Hepatic stellate cell (primary cell): ENCODE results near the gene DUSP21.
"Not testable (repeated sequence)": the region's sequence is repeated elsewhere in the genome, so short reads cannot be mapped to it uniquely, and the experiment has no call there.

ENCODE experiments used
- DNase-seq: peaks from one replicate; pipeline ENCODE4 v3.0.0; 2011; ENCODE audit warnings: low spot score

Gene DUSP21

GRCh38 chrX:44843753-44844152 is at the start of gene DUSP21:
DUSP21 (plus strand) TSS chrX:44844021; CDS start chrX:44844133, 112 bp downstream.
- no peak for DNase-seq

- no peak for DNase-seq
These were observed 47.8 kb upstream of the DUSP21 start for GRCh38 chrX:44795945-44796450.

- DNase-seq, result no peak
These were observed 41.2 kb upstream of the DUSP21 start for GRCh38 chrX:44802613-44803012.

GRCh38 chrX:44815681-44816080 is 28.1 kb upstream of the DUSP21 start:
- DNase-seq, result no peak

GRCh38 chrX:44816367-44816766 is 27.5 kb upstream of the DUSP21 start:
- DNase-seq, result no peak

- DNase-seq, result no peak
These were observed 26.8 kb upstream of the DUSP21 start for GRCh38 chrX:44817029-44817428.

- no peak for DNase-seq
These were observed 21.2 kb upstream of the DUSP21 start for GRCh38 chrX:44822601-44823000.

- not testable (repeated sequence) for DNase-seq
These were observed 20.6 kb upstream of the DUSP21 start for GRCh38 chrX:44823193-44823592.

GRCh38 chrX:44828008-44828605 is 15.7 kb upstream of the DUSP21 start:
- DNase-seq, result peak; percentile 67

- DNase-seq, result no peak
These were observed 14.0 kb upstream of the DUSP21 start for GRCh38 chrX:44829832-44830231.

DNA sequence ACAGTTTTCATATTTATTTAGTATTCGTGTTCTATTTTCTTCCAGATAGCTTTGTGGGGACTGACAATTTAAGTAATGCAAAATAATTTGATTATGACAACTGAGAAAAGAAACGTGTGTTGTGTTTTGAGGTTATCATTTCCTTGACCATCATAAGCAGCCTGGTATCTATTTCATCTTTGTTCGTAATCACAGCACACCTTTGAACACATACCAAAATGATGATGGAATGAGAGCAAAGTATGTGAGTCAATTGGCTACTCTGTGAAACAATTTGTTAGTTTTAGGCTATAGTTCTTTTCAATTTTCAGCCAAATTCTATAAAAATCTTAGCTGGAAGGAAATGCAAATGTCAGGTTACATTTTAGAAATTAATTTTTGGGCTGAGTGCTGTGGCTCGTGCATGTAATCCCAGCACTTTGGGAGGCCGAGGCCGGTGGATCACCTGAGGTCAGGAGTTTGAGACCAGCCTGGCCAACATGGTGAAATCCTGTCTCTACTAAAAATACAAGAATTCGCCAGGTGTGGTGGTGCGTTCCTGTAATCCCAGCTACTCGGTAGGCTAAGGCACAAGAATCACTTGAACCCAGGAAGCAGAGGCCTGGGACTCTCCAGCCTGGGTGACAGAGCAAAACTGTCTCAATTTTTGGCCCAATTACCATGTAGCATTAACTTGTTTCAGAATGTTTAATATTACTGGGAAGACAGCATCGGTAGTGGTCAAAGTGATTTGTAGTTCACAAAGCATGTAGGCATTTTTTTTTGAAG is 1.1 kb upstream of the DUSP21 start:
- DNase-seq, result no peak

GRCh38 chrX:44843318-44843702 is 511 bp upstream of the DUSP21 start:
- no peak for DNase-seq

GRCh38 chrX:44844204-44844603 is 383 bp downstream of the DUSP21 start:
- DNase-seq, result no peak

GRCh38 chrX:44850891-44851290 is 7.1 kb downstream of the DUSP21 start:
- DNase-seq, result not testable (repeated sequence)

DNA sequence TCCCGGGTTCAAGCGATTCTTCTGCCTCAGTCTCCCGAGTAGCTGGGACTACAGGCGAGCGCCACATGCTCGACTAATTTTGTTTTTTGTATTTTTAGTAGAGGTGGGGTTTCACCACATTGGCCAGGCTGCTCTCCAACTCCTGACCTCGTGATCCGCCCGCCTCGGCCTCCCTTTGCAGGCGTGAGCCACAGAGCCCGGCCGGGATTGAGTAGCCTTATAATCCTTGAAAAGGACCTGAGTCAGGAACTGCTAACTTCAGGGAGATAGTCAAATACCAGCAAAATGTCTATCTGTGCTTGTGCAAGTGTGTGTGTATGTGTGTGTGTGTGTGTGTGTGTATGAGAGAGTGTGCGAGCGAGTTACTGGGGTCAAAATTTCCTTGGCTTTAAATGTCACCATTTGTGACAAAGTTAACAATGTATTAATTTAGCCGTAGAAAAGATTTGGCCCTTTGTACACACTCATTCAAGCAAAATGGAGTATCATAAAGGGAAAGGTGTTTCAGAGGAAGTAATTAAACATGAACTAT is 27.4 kb downstream of the DUSP21 start:
- no peak for DNase-seq

- DNase-seq, result peak; percentile 49
These were observed 28.4 kb downstream of the DUSP21 start for GRCh38 chrX:44871931-44872820.

- peak; percentile 99 for DNase-seq
These were observed 29.1 kb downstream of the DUSP21 start, which contains the start of gene KDM6A for GRCh38 chrX:44872821-44873414. KDM6A (plus strand) TSS chrX:44873188; CDS start chrX:44873552, 364 bp downstream.

GRCh38 chrX:44873415-44874276 is 29.8 kb downstream of the DUSP21 start:
- peak; percentile 62 for DNase-seq

GRCh38 chrX:44874420-44875184 is 30.8 kb downstream of the DUSP21 start:
- peak; percentile 71 for DNase-seq

DNA sequence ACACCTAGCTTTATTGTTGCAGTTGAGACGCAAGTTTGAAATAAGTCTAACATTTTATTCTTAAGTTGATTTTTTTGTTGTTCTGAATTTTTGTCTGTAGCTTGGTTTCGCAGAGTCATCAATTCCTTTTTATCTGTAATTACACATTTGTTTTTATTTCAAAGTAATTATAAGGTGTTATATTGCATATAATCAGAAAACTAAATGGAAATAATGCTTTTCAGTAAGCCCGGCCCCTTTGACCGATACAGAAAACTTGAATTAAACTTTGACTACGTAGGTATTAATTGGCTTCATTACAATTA is 31.3 kb downstream of the DUSP21 start:
- DNase-seq, result no peak
